ENCODE measurements around the gene PTGER4.

PTGER4 gene

DNA sequence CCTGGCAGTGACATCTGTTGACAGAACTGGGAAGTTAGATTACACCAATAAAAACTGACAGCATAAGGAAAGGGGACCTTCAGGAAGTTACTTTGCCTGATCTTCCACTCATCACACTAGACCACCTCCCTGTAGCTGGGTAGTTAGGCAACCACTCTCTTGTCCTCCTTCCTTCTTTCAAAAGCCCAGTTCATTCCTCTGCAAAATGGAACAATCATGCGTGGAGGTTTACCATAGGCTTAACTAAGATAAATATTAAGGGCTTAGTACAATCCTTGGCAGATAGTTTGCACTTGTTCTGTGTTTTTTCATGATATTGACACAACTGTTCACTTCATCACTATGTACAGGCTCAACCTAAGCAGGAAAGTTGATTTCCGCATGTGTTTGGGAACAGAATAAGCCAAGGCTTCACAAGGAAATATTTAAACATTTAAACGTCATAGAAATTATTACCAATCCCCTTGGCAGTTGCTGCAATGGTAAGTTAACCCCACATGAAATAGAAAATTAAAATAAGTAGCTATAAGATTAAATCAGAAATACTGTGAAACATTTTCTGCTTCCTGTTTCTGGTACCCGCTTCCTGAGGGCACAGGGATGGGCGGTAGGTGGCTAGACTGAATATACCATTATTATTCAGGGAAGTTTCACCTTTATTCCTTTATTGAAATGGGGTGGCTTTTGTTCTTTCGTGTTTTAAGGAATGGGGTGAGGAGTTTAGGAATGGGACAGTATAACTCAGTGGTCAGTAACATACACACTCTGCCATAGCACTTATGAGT lies 9.9 kb upstream of the PTGER4 start:
- TF ChIP-seq, protein P1, sequence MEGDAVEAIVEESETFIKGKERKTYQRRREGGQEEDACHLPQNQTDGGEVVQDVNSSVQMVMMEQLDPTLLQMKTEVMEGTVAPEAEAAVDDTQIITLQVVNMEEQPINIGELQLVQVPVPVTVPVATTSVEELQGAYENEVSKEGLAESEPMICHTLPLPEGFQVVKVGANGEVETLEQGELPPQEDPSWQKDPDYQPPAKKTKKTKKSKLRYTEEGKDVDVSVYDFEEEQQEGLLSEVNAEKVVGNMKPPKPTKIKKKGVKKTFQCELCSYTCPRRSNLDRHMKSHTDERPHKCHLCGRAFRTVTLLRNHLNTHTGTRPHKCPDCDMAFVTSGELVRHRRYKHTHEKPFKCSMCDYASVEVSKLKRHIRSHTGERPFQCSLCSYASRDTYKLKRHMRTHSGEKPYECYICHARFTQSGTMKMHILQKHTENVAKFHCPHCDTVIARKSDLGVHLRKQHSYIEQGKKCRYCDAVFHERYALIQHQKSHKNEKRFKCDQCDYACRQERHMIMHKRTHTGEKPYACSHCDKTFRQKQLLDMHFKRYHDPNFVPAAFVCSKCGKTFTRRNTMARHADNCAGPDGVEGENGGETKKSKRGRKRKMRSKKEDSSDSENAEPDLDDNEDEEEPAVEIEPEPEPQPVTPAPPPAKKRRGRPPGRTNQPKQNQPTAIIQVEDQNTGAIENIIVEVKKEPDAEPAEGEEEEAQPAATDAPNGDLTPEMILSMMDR (IDR thresholded peaks at IDR 0.05; ENCODE audit: insufficient read depth, low read depth, low read length, missing control alignments): no peak
- H3K4me3 ChIP-seq (ENCODE audit: low read depth, low read length): no peak overlapping the region
- no peak for DNase-seq (ENCODE audit: low read depth)

DNA sequence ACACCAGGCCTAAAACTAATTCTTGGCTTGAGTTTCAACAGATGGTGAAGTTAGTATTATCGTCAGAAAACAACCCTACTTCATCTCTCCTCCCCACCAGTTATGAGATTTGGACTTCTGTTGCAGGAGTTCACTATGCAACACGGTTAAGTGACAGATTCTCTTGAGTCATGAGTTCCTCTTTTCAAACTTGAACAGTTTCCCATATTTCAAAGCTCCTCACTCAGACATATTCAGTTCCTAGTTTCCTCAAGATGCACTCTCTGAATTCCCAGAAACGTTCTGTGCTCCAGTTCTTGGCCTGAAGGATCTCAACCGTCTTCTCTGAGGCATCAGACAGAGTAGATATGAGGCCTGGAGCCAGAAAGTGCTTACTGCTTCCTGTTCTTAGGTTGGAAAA lies 7.3 kb upstream of the PTGER4 start:
- TF ChIP-seq, protein P1 (IDR thresholded peaks at IDR 0.05; ENCODE audit: insufficient read depth, low read depth, low read length, missing control alignments): no peak
- no peak for DNase-seq (ENCODE audit: low read depth)
- H3K4me3 ChIP-seq (ENCODE audit: low read depth, low read length): no peak overlapping the region

DNA sequence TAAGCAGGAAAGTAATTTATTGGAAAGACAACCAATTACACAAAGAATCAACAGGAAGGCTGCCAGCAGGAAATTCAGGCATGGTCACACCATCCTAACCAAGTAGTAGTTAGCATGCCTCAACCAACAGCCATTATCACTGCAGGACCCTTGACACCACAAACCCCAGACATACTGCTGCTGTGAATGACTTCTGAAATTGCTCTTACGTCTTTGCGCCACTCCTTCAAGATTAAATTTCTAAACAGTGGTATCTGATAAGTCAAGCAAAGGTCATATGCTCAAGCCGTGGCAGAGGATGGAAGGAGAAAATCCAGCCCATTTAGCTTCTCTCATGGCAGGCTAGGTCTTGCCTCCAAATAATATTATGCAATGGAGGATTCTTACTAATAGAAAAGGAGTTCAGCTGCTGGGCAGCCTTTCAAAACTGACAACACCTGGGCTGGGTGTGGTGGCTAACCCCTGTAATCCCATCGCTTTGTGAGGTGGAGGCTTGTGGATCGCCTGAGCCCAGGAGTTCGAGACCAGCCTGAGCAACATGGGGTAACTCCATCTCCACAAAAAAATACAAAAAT lies 5.0 kb upstream of the PTGER4 start:
- no peak overlapping the region for H3K4me3 ChIP-seq (ENCODE audit: low read depth, low read length)
- TF ChIP-seq, protein P1 (IDR thresholded peaks at IDR 0.05; ENCODE audit: insufficient read depth, low read depth, low read length, missing control alignments): no peak
- no peak for DNase-seq (ENCODE audit: low read depth)

DNA sequence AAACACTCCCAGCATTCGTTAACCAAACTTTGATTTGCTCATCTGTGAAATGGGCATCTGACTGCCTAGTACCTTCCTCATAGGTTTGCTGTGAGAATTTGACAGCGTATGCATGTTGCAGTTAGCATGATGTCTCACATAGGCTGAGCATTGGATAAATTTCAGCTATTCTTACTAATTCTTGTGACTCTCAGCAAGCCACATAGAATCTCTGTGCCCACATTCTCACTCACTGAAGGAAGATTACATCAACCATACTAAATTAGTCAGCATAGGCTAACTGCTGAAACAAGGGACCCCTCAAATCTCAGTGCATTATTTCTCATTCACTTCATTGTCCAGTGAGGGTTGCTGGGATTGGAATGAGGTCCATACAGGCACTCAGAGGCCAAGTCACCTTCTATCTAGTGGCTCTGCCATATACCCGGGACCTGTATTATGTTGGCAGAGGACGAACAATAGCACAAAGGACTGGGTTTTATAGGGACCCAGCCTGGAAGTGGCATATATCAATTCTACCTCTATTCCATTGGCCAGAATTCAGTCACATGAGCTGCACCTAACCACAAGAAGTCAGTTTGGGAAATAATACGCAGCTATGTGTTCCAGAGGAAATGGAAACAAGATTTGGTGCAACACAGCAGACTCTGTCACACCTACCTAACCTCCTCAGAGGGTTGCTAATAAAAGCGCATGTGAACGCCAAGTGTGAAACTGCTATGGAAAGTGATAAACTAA lies 4.2 kb upstream of the PTGER4 start:
- no peak for DNase-seq (ENCODE audit: low read depth)
- no peak overlapping the region for H3K4me3 ChIP-seq (ENCODE audit: low read depth, low read length)
- TF ChIP-seq, protein P1 (IDR thresholded peaks at IDR 0.05; ENCODE audit: insufficient read depth, low read depth, low read length, missing control alignments): no peak

DNA sequence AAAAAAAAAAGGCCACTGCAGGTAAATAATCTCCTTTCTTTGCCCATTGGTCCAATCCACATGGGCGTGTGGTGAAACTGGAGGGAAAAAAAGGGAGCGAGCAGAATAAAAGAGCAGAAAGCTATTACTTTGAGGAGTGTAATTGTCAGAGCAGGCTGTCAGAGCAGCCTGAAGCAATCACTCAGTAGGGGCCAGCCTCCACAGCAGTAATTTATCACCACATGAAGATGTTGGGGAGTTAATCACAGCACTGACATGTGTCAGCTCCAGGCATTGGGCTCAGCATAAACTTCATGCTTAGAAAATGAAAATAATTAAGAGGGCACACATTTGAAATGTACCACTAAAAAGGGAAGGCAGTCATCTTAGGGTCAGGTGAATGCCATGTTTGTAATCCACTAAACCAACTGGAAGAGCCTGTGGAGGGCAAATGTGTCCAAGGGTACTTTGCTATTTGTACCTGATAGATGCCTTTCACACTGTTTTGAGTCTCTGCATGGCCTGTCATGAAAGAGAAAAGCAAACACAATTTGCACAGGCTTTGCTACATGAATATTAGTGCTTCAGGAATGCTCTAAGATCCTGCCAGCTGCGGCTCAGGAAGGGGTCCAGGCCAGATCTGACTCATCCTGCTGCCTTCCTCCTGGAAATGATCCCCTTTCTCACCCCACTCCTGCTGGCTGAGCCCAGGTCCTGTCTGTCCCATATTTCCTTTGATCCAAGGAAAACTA lies 2.9 kb upstream of the PTGER4 start:
- DNase-seq (ENCODE audit: low read depth): no peak
- H3K4me3 ChIP-seq (ENCODE audit: low read depth, low read length): no peak overlapping the region
- TF ChIP-seq, protein P1 (IDR thresholded peaks at IDR 0.05; ENCODE audit: insufficient read depth, low read depth, low read length, missing control alignments): no peak

DNA sequence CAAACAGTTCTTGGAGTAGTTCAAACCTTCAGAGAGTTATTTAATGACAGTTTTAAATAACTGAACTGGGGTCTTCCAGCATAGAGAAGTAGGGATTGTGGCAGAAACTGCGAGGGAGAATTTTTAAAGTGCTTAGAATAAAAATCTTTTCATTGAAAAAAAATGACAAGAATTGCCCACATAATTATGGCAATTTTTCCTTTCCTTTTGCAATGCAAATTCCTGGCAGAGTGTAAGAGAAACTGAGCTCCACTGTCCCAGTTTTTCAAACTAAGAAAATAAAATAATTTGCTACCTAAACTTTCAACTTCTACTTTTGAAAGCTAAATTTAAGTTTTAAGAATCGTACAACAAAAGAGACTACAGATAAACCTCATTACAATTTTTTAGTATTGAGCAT lies 2.3 kb upstream of the PTGER4 start:
- TF ChIP-seq, protein P1 (IDR thresholded peaks at IDR 0.05; ENCODE audit: insufficient read depth, low read depth, low read length, missing control alignments): no peak
- H3K4me3 ChIP-seq (ENCODE audit: low read depth, low read length): no peak overlapping the region

More for the DNA sequence above, 2.3 kb upstream of the PTGER4 start:
- DNase-seq (ENCODE audit: low read depth): no peak

Measured in GM12865 (cell line).